Ectodermal cell (in vitro differentiated cells): Measurements from ENCODE around the gene ITGB2.

Source experiments
- H3K27ac ChIP-seq: 2 replicates; pipeline ENCODE4 v1.7.0; 2013; ENCODE audit warnings: mild to moderate bottlenecking, low read depth, low read length; ENCODE audit not compliant: insufficient read depth, poor library complexity, severe bottlenecking
- H3K27me3 ChIP-seq: 2 replicates; pipeline ENCODE4 v1.7.0; 2013; ENCODE audit warnings: mild to moderate bottlenecking, low read length; ENCODE audit not compliant: insufficient read depth, control insufficient read depth, poor library complexity, severe bottlenecking
- H3K36me3 ChIP-seq: one replicate; pipeline ENCODE4 v1.7.0; 2013; ENCODE audit warnings: low read length; ENCODE audit not compliant: control insufficient read depth, insufficient read depth
- H3K4me1 ChIP-seq: one replicate; pipeline ENCODE4 v1.7.0; 2013; ENCODE audit warnings: low read length; ENCODE audit not compliant: control insufficient read depth, insufficient read depth
- H3K4me3 ChIP-seq: 2 replicates; pipeline ENCODE4 v1.7.0; 2013; ENCODE audit warnings: low read depth, low read length, control low read depth; ENCODE audit not compliant: insufficient read depth
- H3K9me3 ChIP-seq: 2 replicates; pipeline ENCODE4 v1.7.0; 2013; ENCODE audit warnings: mild to moderate bottlenecking, low read length, moderate library complexity; ENCODE audit not compliant: control insufficient read depth
- WGBS, 2 experiments: methylation state at CpG; one replicate each; pipeline ENCODE4 v1.1.7; 2013; ENCODE audit warnings: missing lambda C conversion rate in 2 of 2; 5-methylcytosine and 5-hydroxymethylcytosine counted together

The ITGB2 gene

GRCh38 chr21:44939532-44940115, 18.9 kb upstream of the ITGB2 start, which contains the start of gene SLX9:
TSS of gene SLX9 (plus strand) at chr21:44940029. CDS start at chr21:44940058, 29 bp downstream.
- H3K4me1 ChIP-seq: peaks cover 15% of the 10 kb centered on the region
- 3% methylated on average over 69 of the region's 69 CpGs for WGBS, 2 experiments
- H3K27ac ChIP-seq: no peak within 1 kb of the TSS
- H3K4me3 ChIP-seq: peak within 1 kb of the TSS; percentile 88
- peaks cover 5% of the 10 kb centered on the region for H3K36me3 ChIP-seq
- H3K9me3 ChIP-seq: no peaks in the 10 kb centered on the region
- H3K27me3 ChIP-seq: peaks cover 3% of the 10 kb centered on the region

- no peak overlapping the region for H3K27ac ChIP-seq
- peaks cover 9% of the 10 kb centered on the region for H3K27me3 ChIP-seq
- WGBS, 2 experiments: 86 to 88% methylated on average over 18 of the region's 18 CpGs
Observed at GRCh38 chr21:44938772-44939531, 18.3 kb upstream of the ITGB2 start.

GRCh38 chr21:44935533-44935927, 14.8 kb upstream of the ITGB2 start:
- 90 to 92% methylated on average over 10 of the region's 10 CpGs for WGBS, 2 experiments
- Histone ChIP-seq H3K9me3 (no peaks in the 10 kb centered on the region), H3K4me3 (no peak overlapping the region), H3K4me1 (peaks cover 6% of the 10 kb centered on the region), H3K27ac (no peak overlapping the region), H3K36me3 (no peaks in the 10 kb centered on the region), H3K27me3 (peaks cover 44% of the 10 kb centered on the region)

More at GRCh38 chr21:44938772-44939531, 18.3 kb upstream of the ITGB2 start:
- Histone ChIP-seq H3K36me3 (peaks cover 2% of the 10 kb centered on the region), H3K4me1 (peaks cover 15% of the 10 kb centered on the region), H3K4me3 (peak overlapping the region; percentile 88), H3K9me3 (no peaks in the 10 kb centered on the region)

- H3K27me3 ChIP-seq: peaks cover 49% of the 10 kb centered on the region
- H3K36me3 ChIP-seq: no peaks in the 10 kb centered on the region
- no peak overlapping the region for H3K4me3 ChIP-seq
- peaks cover 6% of the 10 kb centered on the region for H3K4me1 ChIP-seq
- WGBS, 2 experiments: 89 to 93% methylated on average over 9 of the region's 9 CpGs
- no peaks in the 10 kb centered on the region for H3K9me3 ChIP-seq
- H3K27ac ChIP-seq: no peak overlapping the region
Observed at GRCh38 chr21:44934797-44935532, 14.3 kb upstream of the ITGB2 start.

GRCh38 chr21:44934276-44934675, 13.6 kb upstream of the ITGB2 start:
- Histone ChIP-seq H3K27me3 (peaks cover 56% of the 10 kb centered on the region), H3K4me1 (peaks cover 6% of the 10 kb centered on the region), H3K27ac (no peak overlapping the region), H3K36me3 (no peaks in the 10 kb centered on the region), H3K9me3 (no peaks in the 10 kb centered on the region), H3K4me3 (no peak overlapping the region)
- WGBS, 2 experiments: 86 to 92% methylated on average over 6 of the region's 6 CpGs

GRCh38 chr21:44933918-44934260, 13.2 kb upstream of the ITGB2 start:
- H3K27ac ChIP-seq: no peak overlapping the region
- no peaks in the 10 kb centered on the region for H3K36me3 ChIP-seq
- no peaks in the 10 kb centered on the region for H3K9me3 ChIP-seq
- H3K27me3 ChIP-seq: peaks cover 60% of the 10 kb centered on the region
- no peak overlapping the region for H3K4me3 ChIP-seq
- 86 to 93% methylated on average over 6 of the region's 6 CpGs for WGBS, 2 experiments
- peaks cover 3% of the 10 kb centered on the region for H3K4me1 ChIP-seq

- Histone ChIP-seq H3K9me3 (no peaks in the 10 kb centered on the region), H3K36me3 (no peaks in the 10 kb centered on the region), H3K4me1 (no peaks in the 10 kb centered on the region), H3K27me3 (peaks cover 64% of the 10 kb centered on the region), H3K4me3 (no peak overlapping the region), H3K27ac (no peak overlapping the region)
- WGBS, 2 experiments: 85 to 87% methylated on average over 25 of the region's 25 CpGs
Observed at GRCh38 chr21:44933199-44933917, 12.7 kb upstream of the ITGB2 start.

GRCh38 chr21:44932408-44933181, 11.9 kb upstream of the ITGB2 start:
- Histone ChIP-seq H3K36me3 (no peaks in the 10 kb centered on the region), H3K27ac (no peak overlapping the region), H3K4me3 (peak overlapping the region; percentile 13), H3K9me3 (no peaks in the 10 kb centered on the region), H3K27me3 (peaks cover 72% of the 10 kb centered on the region), H3K4me1 (peaks cover 5% of the 10 kb centered on the region)
- 7 to 9% methylated on average over 68 of the region's 68 CpGs for WGBS, 2 experiments

- peaks cover 11% of the 10 kb centered on the region for H3K4me1 ChIP-seq
- H3K27ac ChIP-seq: no peak overlapping the region
- H3K27me3 ChIP-seq: peaks cover 75% of the 10 kb centered on the region
- H3K9me3 ChIP-seq: no peaks in the 10 kb centered on the region
- WGBS, 2 experiments: 3% methylated on average over 76 to 78 of the region's 78 CpGs
- no peaks in the 10 kb centered on the region for H3K36me3 ChIP-seq
- peak overlapping the region; percentile 13 for H3K4me3 ChIP-seq
Observed at GRCh38 chr21:44931501-44932407, 11.1 kb upstream of the ITGB2 start.
